PC-3 (cell line): ENCODE measurements around the gene CAPN7. TPM values are rescaled to one million over a fixed set of nuclear protein-coding genes. Genes with fewer than 3 reads are reported as not detected.
"Not testable (repeated sequence)": the region's sequence is repeated elsewhere in the genome, so short reads cannot be mapped to it uniquely, and the experiment has no call there.

Experiments used
- ATAC-seq: fragments of 200-7000 bp; cut with Tn5 transposase; 2 replicates; pipeline ENCODE4 v1.9.1; 2020; ENCODE audit warnings: mild to moderate bottlenecking, moderate library complexity
- BruUV-seq: library from RNA; stranded (reverse); fragments of 400-500 nt; replicated peaks from 2 replicates; lab custom pipeline; 2021; lab: Mats Ljungman, UMichigan
- CTCF ChIA-PET: fragments of 300-600 bp; sonication (Branson Sonifier 250); formaldehyde crosslinking; loops from one replicate; lab custom pipeline; 2022; ENCODE audit warnings: antibody characterized with exemption; lab: Charles Lee
- POLR2A ChIA-PET: fragments of 300-600 bp; sonication (Branson Sonifier 250); formaldehyde crosslinking; loops from one replicate; lab custom pipeline; 2022; ENCODE audit warnings: antibody characterized with exemption; ENCODE audit not compliant: unreplicated experiment; lab: Charles Lee
- DNase-seq: peaks from one replicate; pipeline ENCODE4 v3.0.0-alpha.2; 2015
- H2AFZ ChIP-seq: fragments of 300-600 bp; sonication (generic); 2 replicates; pipeline ENCODE4 v1.6.0; 2016; ENCODE audit warnings: antibody characterized with exemption, low read length
- H3F3A ChIP-seq: fragments of 300-600 bp; sonication (generic); one replicate; pipeline ENCODE4 v1.6.0; 2017; ENCODE audit warnings: antibody characterized with exemption, low read length, control low read depth, mild to moderate bottlenecking; ENCODE audit not compliant: unreplicated experiment
- H3K27ac ChIP-seq: fragments of 300-600 bp; sonication (generic); 2 replicates; pipeline ENCODE4 v1.5.1; 2016; ENCODE audit warnings: mild to moderate bottlenecking, low read length
- H3K27me3 ChIP-seq: fragments of 300-600 bp; sonication (generic); 2 replicates; pipeline ENCODE4 v1.6.1; 2016; ENCODE audit warnings: low read length, mixed read lengths
- H3K36me3 ChIP-seq: fragments of 300-600 bp; sonication (generic); 2 replicates; pipeline ENCODE4 v1.6.1; 2016; ENCODE audit warnings: low read depth, mixed run types, low read length, mixed read lengths
- H3K4me1 ChIP-seq: fragments of 300-600 bp; sonication (generic); 2 replicates; pipeline ENCODE4 v1.5.1; 2016; ENCODE audit warnings: low read length; ENCODE audit not compliant: insufficient read depth
- H3K4me2 ChIP-seq: fragments of 300-600 bp; sonication (generic); 2 replicates; pipeline ENCODE4 v1.6.0; 2016; ENCODE audit warnings: low read length
- H3K4me3 ChIP-seq: fragments of 300-600 bp; sonication (generic); 2 replicates; pipeline ENCODE4 v1.5.1; 2016; ENCODE audit warnings: mild to moderate bottlenecking, low read length, mixed read lengths
- H3K79me2 ChIP-seq: fragments of 300-600 bp; sonication (generic); 2 replicates; pipeline ENCODE4 v1.6.1; 2017; ENCODE audit warnings: low read length, mixed read lengths
- H3K9ac ChIP-seq: fragments of 300-600 bp; sonication (generic); 2 replicates; pipeline ENCODE4 v1.6.0; 2016; ENCODE audit warnings: mild to moderate bottlenecking, low read length
- H3K9me2 ChIP-seq: fragments of 300-600 bp; sonication (generic); replicated peaks from 2 replicates; pipeline ENCODE4 v1.6.1; 2016; ENCODE audit warnings: mixed run types, low read length, mixed read lengths
- H3K9me3 ChIP-seq: fragments of 300-600 bp; sonication (generic); 2 replicates; pipeline ENCODE4 v1.6.1; 2016; ENCODE audit warnings: low read length, mixed read lengths
- H4K20me1 ChIP-seq: fragments of 300-600 bp; sonication (generic); 2 replicates; pipeline ENCODE4 v1.6.1; 2016; ENCODE audit warnings: low read length, mixed read lengths
- EZH2 ChIP-seq: fragments of 300-600 bp; sonication (generic); IDR thresholded peaks from one replicate; pipeline ENCODE4 v1.6.1; 2017; ENCODE audit warnings: antibody characterized with exemption, mild to moderate bottlenecking, low read length; ENCODE audit not compliant: unreplicated experiment
- EZH2phosphoT487 ChIP-seq: fragments of 300-600 bp; sonication (generic); IDR thresholded peaks from 2 replicates; pipeline ENCODE4 v1.6.1; 2018; ENCODE audit warnings: mild to moderate bottlenecking, antibody characterized with exemption, low read length, borderline replicate concordance
- intact Hi-C: fragments of 100-400 bp; cut with micrococcal nuclease; formaldehyde crosslinking; loops from 2 replicates; pipeline ENCODE4 v1.9.0; 2023
- total RNA-seq: library from RNA; depleted of rRNA; stranded (reverse); fragments of >200 nt; gene quantifications from 2 replicates; pipeline ENCODE4 v1.2.3, GENCODE V29; 2014
- TF ChIP-seq, protein P1 (sequence below): fragments of 300-600 bp; sonication (generic); conservative IDR thresholded peaks from 2 replicates; pipeline ENCODE4 v1.5.1; 2017; ENCODE audit warnings: antibody characterized with exemption, low read depth, mild to moderate bottlenecking, low read length

CAPN7 gene
- total RNA-seq, 1 experiment from 2014 or later: 32.7 TPM

GRCh38 chr3:15185404-15185803, 20.6 kb upstream of the CAPN7 start:
- no peaks in the 10 kb centered on the region for H3K9me2 ChIP-seq
- H3K9ac ChIP-seq: no peak overlapping the region
- no peak overlapping the region for H3K4me3 ChIP-seq
- no peaks in the 10 kb centered on the region for H4K20me1 ChIP-seq
- no peak for TF ChIP-seq EZH2
- TF ChIP-seq, protein P1, sequence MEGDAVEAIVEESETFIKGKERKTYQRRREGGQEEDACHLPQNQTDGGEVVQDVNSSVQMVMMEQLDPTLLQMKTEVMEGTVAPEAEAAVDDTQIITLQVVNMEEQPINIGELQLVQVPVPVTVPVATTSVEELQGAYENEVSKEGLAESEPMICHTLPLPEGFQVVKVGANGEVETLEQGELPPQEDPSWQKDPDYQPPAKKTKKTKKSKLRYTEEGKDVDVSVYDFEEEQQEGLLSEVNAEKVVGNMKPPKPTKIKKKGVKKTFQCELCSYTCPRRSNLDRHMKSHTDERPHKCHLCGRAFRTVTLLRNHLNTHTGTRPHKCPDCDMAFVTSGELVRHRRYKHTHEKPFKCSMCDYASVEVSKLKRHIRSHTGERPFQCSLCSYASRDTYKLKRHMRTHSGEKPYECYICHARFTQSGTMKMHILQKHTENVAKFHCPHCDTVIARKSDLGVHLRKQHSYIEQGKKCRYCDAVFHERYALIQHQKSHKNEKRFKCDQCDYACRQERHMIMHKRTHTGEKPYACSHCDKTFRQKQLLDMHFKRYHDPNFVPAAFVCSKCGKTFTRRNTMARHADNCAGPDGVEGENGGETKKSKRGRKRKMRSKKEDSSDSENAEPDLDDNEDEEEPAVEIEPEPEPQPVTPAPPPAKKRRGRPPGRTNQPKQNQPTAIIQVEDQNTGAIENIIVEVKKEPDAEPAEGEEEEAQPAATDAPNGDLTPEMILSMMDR: no peak
- DNase-seq: no peak
- no peak for ATAC-seq
- H3K4me2 ChIP-seq: no peak overlapping the region
- H3K4me1 ChIP-seq: no peaks in the 10 kb centered on the region
- no peaks in the 10 kb centered on the region for H3K9me3 ChIP-seq
- no peaks in the 10 kb centered on the region for H3K36me3 ChIP-seq
- POLR2A ChIA-PET: no interaction called here
- no peaks in the 10 kb centered on the region for H3K79me2 ChIP-seq
- no peaks in the 10 kb centered on the region for H3F3A ChIP-seq
- peaks cover 50% of the 10 kb centered on the region for H3K27me3 ChIP-seq
- no TSS peak for BruUV-seq
- no peak overlapping the region for H3K27ac ChIP-seq
- CTCF ChIA-PET: no interaction called here
- no peak overlapping the region for H2AFZ ChIP-seq
- intact Hi-C loops: no loop called here

DNA sequence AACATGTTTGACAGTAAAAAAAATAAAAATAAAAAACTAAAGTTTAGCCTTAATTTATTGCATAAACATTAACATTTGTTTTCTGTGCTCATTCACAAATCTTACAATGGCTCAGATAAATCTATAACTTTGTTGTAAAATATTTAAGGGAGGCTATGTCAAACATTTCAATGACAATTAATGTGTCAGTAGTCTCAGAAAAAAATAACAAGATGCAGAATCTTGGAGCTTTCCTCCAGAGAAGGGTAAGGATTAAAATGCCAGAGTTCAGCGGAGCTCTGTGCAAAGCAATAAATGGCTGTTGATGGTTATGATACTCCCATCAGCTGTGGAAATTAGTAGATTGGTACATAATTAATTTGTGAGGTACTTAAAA, 20.0 kb upstream of the CAPN7 start:
- intact Hi-C loops: no loop called here
- POLR2A ChIA-PET: no interaction called here
- Histone ChIP-seq H3K27me3 (peaks cover 44% of the 10 kb centered on the region), H3K9me2 (no peaks in the 10 kb centered on the region), H3K27ac (no peak overlapping the region), H3K4me2 (no peak overlapping the region), H2AFZ (no peak overlapping the region), H3K9ac (no peak overlapping the region), H3K79me2 (no peaks in the 10 kb centered on the region), H3F3A (no peaks in the 10 kb centered on the region), H4K20me1 (no peaks in the 10 kb centered on the region), H3K4me3 (no peak overlapping the region), H3K9me3 (no peaks in the 10 kb centered on the region), H3K36me3 (no peaks in the 10 kb centered on the region), H3K4me1 (no peaks in the 10 kb centered on the region)
- ATAC-seq (no peak), DNase-seq (no peak)
- CTCF ChIA-PET: interaction anchor here (0.6 kb wide), 1 partner anchor 77 kb away, joined by 3 read pairs; no protein-coding TSS in a partner anchor
- no peak for TF ChIP-seq EZH2phosphoT487
- TF ChIP-seq, protein P1: no peak
- TF ChIP-seq EZH2: no peak
- no TSS peak for BruUV-seq

- H3K27me3 ChIP-seq: peaks cover 40% of the 10 kb centered on the region; the same call in 1 of the 2 replicates
- intact Hi-C loops, H2AFZ ChIP-seq, CTCF ChIA-PET, H3K36me3 ChIP-seq, ATAC-seq, H3K27ac ChIP-seq, H4K20me1 ChIP-seq, H3K4me3 ChIP-seq, DNase-seq, H3K4me1 ChIP-seq, H3K9me3 ChIP-seq, H3K9me2 ChIP-seq, H3K79me2 ChIP-seq, POLR2A ChIA-PET, H3K4me2 ChIP-seq, H3K9ac ChIP-seq, BruUV-seq, H3F3A ChIP-seq: not testable (repeated sequence)
Measured at GRCh38 chr3:15186477-15187164, 19.4 kb upstream of the CAPN7 start.
